Fibroblast of skin of right biceps (primary cell): Measurements from ENCODE around the gene LYSET.
"Not testable (repeated sequence)": the region's sequence is repeated elsewhere in the genome, so short reads cannot be mapped to it uniquely, and the experiment has no call there.

Experiments used
- DNase-seq: peaks from one replicate; pipeline ENCODE4 v3.0.0-alpha.2; 2013

Gene LYSET

GRCh38 chr14:93184391-93185348 lies at the start of gene LYSET, which contains the start of gene MOAP1:
Gene LYSET, plus strand, starts transcription at chr14:93185317. Its CDS starts 89 bp downstream, at chr14:93185406.
Gene MOAP1, minus strand, starts transcription at chr14:93184897. Its CDS starts 655 bp downstream, at chr14:93184242.
- peak; percentile 82 for DNase-seq

GRCh38 chr14:93135399-93135798 lies 49.7 kb upstream of the LYSET start:
- no peak for DNase-seq

- no peak for DNase-seq
Observed at GRCh38 chr14:93136009-93136408, 49.1 kb upstream of the LYSET start.

- DNase-seq, result not testable (repeated sequence)
Observed at GRCh38 chr14:93136508-93136907, 48.6 kb upstream of the LYSET start.

- no peak for DNase-seq
Observed at GRCh38 chr14:93137864-93138263, 47.3 kb upstream of the LYSET start.

GRCh38 chr14:93142854-93143652 lies 42.1 kb upstream of the LYSET start:
- no peak for DNase-seq

GRCh38 chr14:93146119-93146518 lies 39.0 kb upstream of the LYSET start:
- no peak for DNase-seq

GRCh38 chr14:93148979-93149378 lies 36.1 kb upstream of the LYSET start:
- DNase-seq, result no peak

GRCh38 chr14:93150227-93151208 lies 34.6 kb upstream of the LYSET start:
- DNase-seq, result no peak

- DNase-seq, result no peak
Observed at GRCh38 chr14:93153121-93153520, 32.0 kb upstream of the LYSET start.

GRCh38 chr14:93155667-93156066 lies 29.4 kb upstream of the LYSET start:
- no peak for DNase-seq

- no peak for DNase-seq
Observed at GRCh38 chr14:93156693-93157369, 28.3 kb upstream of the LYSET start.

GRCh38 chr14:93158349-93158748 lies 26.8 kb upstream of the LYSET start:
- not testable (repeated sequence) for DNase-seq

- not testable (repeated sequence) for DNase-seq
Observed at GRCh38 chr14:93159625-93160352, 25.3 kb upstream of the LYSET start.

- no peak for DNase-seq
Observed at GRCh38 chr14:93160353-93160801, 24.7 kb upstream of the LYSET start.

GRCh38 chr14:93161411-93161940 lies 23.6 kb upstream of the LYSET start:
- DNase-seq, result no peak

- no peak for DNase-seq
Observed at GRCh38 chr14:93163564-93163963, 21.6 kb upstream of the LYSET start.

GRCh38 chr14:93165271-93166265 lies 19.5 kb upstream of the LYSET start:
- not testable (repeated sequence) for DNase-seq

GRCh38 chr14:93168610-93169009 lies 16.5 kb upstream of the LYSET start:
- not testable (repeated sequence) for DNase-seq
